OCI-LY7 (cell line): ENCODE measurements around the gene FBXL3. TPM values are rescaled to one million over a fixed set of nuclear protein-coding genes. Genes with fewer than 3 reads are reported as not detected.

Source experiments
- BruUV-seq: library from RNA; stranded (reverse); fragments of 400-500 nt; replicated peaks from 2 replicates; lab custom pipeline; 2021; lab: Mats Ljungman, UMichigan
- CTCF ChIA-PET: fragments of 300-600 bp; sonication (Branson Sonifier 250); formaldehyde crosslinking; loops from one replicate; lab custom pipeline; 2022; ENCODE audit warnings: antibody characterized with exemption; ENCODE audit not compliant: unreplicated experiment; lab: Charles Lee
- POLR2A ChIA-PET: fragments of 300-600 bp; sonication (Branson Sonifier 250); formaldehyde crosslinking; loops from one replicate; lab custom pipeline; 2022; ENCODE audit warnings: antibody characterized with exemption; lab: Charles Lee
- DNase-seq: peaks from one replicate; pipeline ENCODE4 v3.0.0-alpha.2; 2015; ENCODE audit warnings: low spot score
- H2AFZ ChIP-seq: fragments of 200-600 bp; sonication (generic), shearing (Covaris generic); 2 replicates; pipeline ENCODE4 v1.6.1; 2014; ENCODE audit warnings: mild to moderate bottlenecking, antibody characterized with exemption, low read length, moderate library complexity
- H3K27ac ChIP-seq: fragments of 200-600 bp; sonication (generic); 2 replicates; pipeline ENCODE4 v1.5.1; 2014; ENCODE audit warnings: mixed run types, low read depth, mild to moderate bottlenecking, moderate library complexity, low read length, inconsistent platforms; ENCODE audit not compliant: poor library complexity, severe bottlenecking
- H3K36me3 ChIP-seq: fragments of 200-600 bp; sonication (generic); 2 replicates; pipeline ENCODE4 v1.6.1; 2014; ENCODE audit warnings: mild to moderate bottlenecking, antibody characterized with exemption, low read length, moderate library complexity, mixed read lengths; ENCODE audit not compliant: insufficient read depth
- H3K4me1 ChIP-seq: fragments of 200-600 bp; sonication (generic); 2 replicates; pipeline ENCODE4 v1.5.1; 2014; ENCODE audit warnings: mild to moderate bottlenecking, low read length; ENCODE audit not compliant: insufficient read depth, poor library complexity, severe bottlenecking
- H3K4me2 ChIP-seq: fragments of 200-600 bp; sonication (generic); 2 replicates; pipeline ENCODE4 v1.6.1; 2014; ENCODE audit warnings: mild to moderate bottlenecking, low read length
- H3K4me3 ChIP-seq: fragments of 200-600 bp; sonication (generic); 2 replicates; pipeline ENCODE4 v1.5.1; 2014; ENCODE audit warnings: mild to moderate bottlenecking, low read depth, low read length; ENCODE audit not compliant: poor library complexity, severe bottlenecking
- H3K79me2 ChIP-seq: fragments of 200-600 bp; sonication (generic); 2 replicates; pipeline ENCODE4 v1.6.1; 2016; ENCODE audit warnings: low read depth, mild to moderate bottlenecking, low read length, moderate library complexity, mixed read lengths; ENCODE audit not compliant: insufficient read depth
- H3K9me2 ChIP-seq: fragments of 200-600 bp; sonication (generic); 2 replicates; pipeline ENCODE4 v1.6.1; 2016; ENCODE audit warnings: mild to moderate bottlenecking, low read length, mixed read lengths; ENCODE audit not compliant: insufficient read depth
- H3K9me3 ChIP-seq: fragments of 200-600 bp; sonication (generic); 2 replicates; pipeline ENCODE4 v1.6.1; 2014; ENCODE audit warnings: mild to moderate bottlenecking, mixed run types, low read length, mixed read lengths
- H4K20me1 ChIP-seq: fragments of 200-600 bp; sonication (generic); 2 replicates; pipeline ENCODE4 v1.6.1; 2014; ENCODE audit warnings: mild to moderate bottlenecking, antibody characterized with exemption, low read length, moderate library complexity, mixed read lengths; ENCODE audit not compliant: insufficient read depth
- CTCF ChIP-seq: fragments of 200-600 bp; sonication (generic); conservative IDR thresholded peaks from 2 replicates; pipeline ENCODE4 v1.5.1; 2014; ENCODE audit warnings: mild to moderate bottlenecking, antibody characterized with exemption, low read length, moderate library complexity, mixed read lengths
- EZH2phosphoT487 ChIP-seq: fragments of 200-600 bp; sonication (generic); IDR thresholded peaks from 2 replicates; pipeline ENCODE4 v1.6.1; 2018; ENCODE audit warnings: low read depth, borderline replicate concordance, mild to moderate bottlenecking, mixed run types, antibody characterized with exemption, low read length, moderate library complexity, mixed read lengths
- intact Hi-C: fragments of 100-400 bp; cut with micrococcal nuclease; formaldehyde crosslinking; loops from one replicate; pipeline ENCODE4 v1.10.0; 2022; ENCODE audit not compliant: unreplicated experiment
- total RNA-seq, 2 experiments: library from RNA; depleted of rRNA in 1 of 2; stranded (reverse); fragments of >200 nt in 1 of 2; shearing (Covaris generic) in 1 of 2; gene quantifications; 2 replicates each; pipeline ENCODE4 v1.2.3, GENCODE V29; 2014 to 2022

The FBXL3 gene
- total RNA-seq, 2 experiments from 2014 or later, result 21.6 to 25.1 TPM

DNA sequence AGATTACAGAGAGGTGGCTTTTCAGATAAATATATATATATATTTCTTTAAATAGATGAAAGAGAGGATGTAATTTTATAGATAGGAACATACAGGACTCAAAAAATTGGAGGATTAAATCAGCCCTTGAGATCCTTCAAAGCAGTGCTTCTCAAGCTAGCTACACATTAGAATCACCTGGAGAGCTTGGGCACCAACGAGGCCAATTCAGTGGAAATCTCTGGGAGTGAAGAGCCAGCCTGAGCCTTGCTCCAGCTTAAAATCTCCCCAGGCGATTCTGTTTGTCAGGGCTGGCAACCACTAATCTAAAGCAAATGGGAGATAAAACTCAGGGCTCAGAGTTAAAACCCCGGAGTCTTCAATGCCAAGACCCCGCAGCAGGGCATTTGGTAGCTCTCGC lies 50.0 kb downstream of the FBXL3 start:
- CTCF ChIA-PET, result no interaction called here
- BruUV-seq, result no TSS peak
- no peaks in the 10 kb centered on the region for H4K20me1 ChIP-seq

GRCh38 chr13:76976490-76976889 lies 50.5 kb downstream of the FBXL3 start:
- H3K36me3 ChIP-seq, result no peaks in the 10 kb centered on the region
- POLR2A ChIA-PET, result interaction anchor here (1.2 to 1.5 kb wide), 2 partner anchors 13 to 14 kb away, joined by 4 to 6 read pairs; no protein-coding TSS in a partner anchor
- no TSS peak for BruUV-seq
- CTCF ChIA-PET, result no interaction called here
- DNase-seq, result no peak
- no peak overlapping the region for H2AFZ ChIP-seq
- H3K4me3 ChIP-seq, result no peak overlapping the region
- TF ChIP-seq CTCF (no peak), EZH2phosphoT487 (no peak)
- H3K4me1 ChIP-seq, result no peaks in the 10 kb centered on the region
- H3K9me2 ChIP-seq, result no peaks in the 10 kb centered on the region
- H3K79me2 ChIP-seq, result no peaks in the 10 kb centered on the region
- H3K27ac ChIP-seq, result no peak overlapping the region
- no peaks in the 10 kb centered on the region for H3K9me3 ChIP-seq
- H4K20me1 ChIP-seq, result no peaks in the 10 kb centered on the region
- no peak overlapping the region for H3K4me2 ChIP-seq
- intact Hi-C loops, result no loop called here

More for the DNA sequence above, 50.0 kb downstream of the FBXL3 start:
- Histone ChIP-seq H3K27ac (no peak overlapping the region), H3K4me2 (no peak overlapping the region), H3K9me2 (no peaks in the 10 kb centered on the region), H3K36me3 (no peaks in the 10 kb centered on the region), H3K4me3 (no peak overlapping the region), H3K4me1 (no peaks in the 10 kb centered on the region), H3K9me3 (no peaks in the 10 kb centered on the region), H3K79me2 (no peaks in the 10 kb centered on the region), H2AFZ (no peak overlapping the region)
- no peak for DNase-seq
- TF ChIP-seq EZH2phosphoT487 (no peak), CTCF (no peak)
- intact Hi-C loops, result no loop called here
- POLR2A ChIA-PET, result interaction anchor here (1.2 to 1.5 kb wide), 2 partner anchors 12 to 14 kb away, joined by 4 to 6 read pairs; no protein-coding TSS in a partner anchor

- Histone ChIP-seq H3K79me2 (no peaks in the 10 kb centered on the region), H4K20me1 (no peaks in the 10 kb centered on the region), H3K36me3 (no peaks in the 10 kb centered on the region), H3K27ac (no peak overlapping the region), H3K4me2 (no peak overlapping the region), H2AFZ (no peak overlapping the region), H3K9me3 (no peaks in the 10 kb centered on the region), H3K4me1 (no peaks in the 10 kb centered on the region), H3K4me3 (no peak overlapping the region), H3K9me2 (no peaks in the 10 kb centered on the region)
- intact Hi-C loops, result no loop called here
- CTCF ChIA-PET, result no interaction called here
- TF ChIP-seq CTCF, result no peak
- TF ChIP-seq EZH2phosphoT487, result no peak
- BruUV-seq, result no TSS peak
- POLR2A ChIA-PET, result interaction anchor here (0.7 kb wide), 2 partner anchors 505 to 517 kb away, joined by 4 to 5 read pairs; no protein-coding TSS in a partner anchor
- no peak for DNase-seq
Measured at GRCh38 chr13:76975863-76976262, 51.1 kb downstream of the FBXL3 start.
